SK-N-SH treated with all-trans-retinoic acid at 6 μM for 48 hours (cell line): ENCODE results near the gene B4GALNT4.
A peak's percentile ranks its signal among the peaks of the same experiment; 100 is the strongest.

Source experiments
- ATAC-seq: fragments of 200-7000 bp; cut with Tn5 transposase; 3 replicates; pipeline ENCODE4 v1.9.1; 2020; ENCODE audit warnings: mild to moderate bottlenecking, moderate library complexity
- ARNTL ChIP-seq: fragments of 450-650 bp; formaldehyde crosslinking; IDR thresholded peaks from 2 replicates; pipeline ENCODE4 v1.5.0; 2020; ENCODE audit warnings: low read depth, mild to moderate bottlenecking, moderate library complexity, borderline replicate concordance
- BACH2 ChIP-seq: fragments of 250-450 bp; sonication (Bioruptor Pico); IDR thresholded peaks from 2 replicates; pipeline ENCODE4 v1.9.0; 2021; ENCODE audit warnings: mild to moderate bottlenecking, borderline replicate concordance
- CSDC2 ChIP-seq: fragments of 250-450 bp; sonication (Bioruptor Pico); IDR thresholded peaks from 2 replicates; pipeline ENCODE4 v1.5.0; 2020; ENCODE audit warnings: mild to moderate bottlenecking, moderate library complexity
- GLIS3 ChIP-seq: fragments of 250-450 bp; sonication (Bioruptor Pico); IDR thresholded peaks from 2 replicates; pipeline ENCODE4 v1.5.0; 2020; ENCODE audit warnings: mild to moderate bottlenecking, moderate library complexity
- ISL1 ChIP-seq: fragments of 250-450 bp; sonication (Bioruptor Pico); IDR thresholded peaks from 2 replicates; pipeline ENCODE4 v2.1.2; 2022; ENCODE audit warnings: mild to moderate bottlenecking, moderate library complexity
- OSR1 ChIP-seq: fragments of 250-450 bp; sonication (Bioruptor Pico); IDR thresholded peaks from 2 replicates; pipeline ENCODE4 v1.8.0; 2022; ENCODE audit warnings: moderate library complexity, mild to moderate bottlenecking, inconsistent platforms
- PPARA ChIP-seq: fragments of 250-450 bp; sonication (Bioruptor Pico); IDR thresholded peaks from 2 replicates; pipeline ENCODE4 v1.5.0; 2020; ENCODE audit warnings: mild to moderate bottlenecking, borderline replicate concordance
- RARB ChIP-seq: fragments of 250-450 bp; sonication (Bioruptor Pico); IDR thresholded peaks from 2 replicates; pipeline ENCODE4 v1.8.0; 2021; ENCODE audit warnings: mild to moderate bottlenecking, moderate library complexity
- SNAI2 ChIP-seq: fragments of 250-450 bp; sonication (Bioruptor Pico); IDR thresholded peaks from 2 replicates; pipeline ENCODE4 v1.5.0; 2020; ENCODE audit warnings: mild to moderate bottlenecking, moderate library complexity
- TCF4 ChIP-seq: fragments of 250-450 bp; sonication (Bioruptor Pico); IDR thresholded peaks from 2 replicates; pipeline ENCODE4 v1.8.0; 2021; ENCODE audit warnings: mild to moderate bottlenecking, moderate library complexity, borderline replicate concordance
- TOX ChIP-seq: fragments of 250-450 bp; sonication (Bioruptor Pico); IDR thresholded peaks from 2 replicates; pipeline ENCODE4 v1.8.0; 2021; ENCODE audit warnings: mild to moderate bottlenecking, moderate library complexity, borderline replicate concordance
- ZC3H10 ChIP-seq: fragments of 250-450 bp; sonication (Bioruptor Pico); IDR thresholded peaks from 2 replicates; pipeline ENCODE4 v1.5.1; 2021; ENCODE audit warnings: mild to moderate bottlenecking, moderate library complexity
- ZFP3 ChIP-seq: fragments of 250-450 bp; sonication (Bioruptor Pico); IDR thresholded peaks from 2 replicates; pipeline ENCODE4 v1.5.0; 2020; ENCODE audit warnings: mild to moderate bottlenecking, moderate library complexity
- ZFP30 ChIP-seq: fragments of 450-650 bp; formaldehyde crosslinking; IDR thresholded peaks from 2 replicates; pipeline ENCODE4 v1.5.0; 2022; ENCODE audit warnings: mild to moderate bottlenecking, moderate library complexity
- ZNF565 ChIP-seq: fragments of 450-650 bp; formaldehyde crosslinking; conservative IDR thresholded peaks from 2 replicates; pipeline ENCODE4 v1.5.0; 2020; ENCODE audit warnings: low read depth, mild to moderate bottlenecking, moderate library complexity
- ZNF70 ChIP-seq: fragments of 450-650 bp; formaldehyde crosslinking; IDR thresholded peaks from 2 replicates; pipeline ENCODE4 v1.5.0; 2020; ENCODE audit warnings: mild to moderate bottlenecking, moderate library complexity
- ZNF8 ChIP-seq: fragments of 450-650 bp; formaldehyde crosslinking; IDR thresholded peaks from 2 replicates; pipeline ENCODE4 v1.5.0; 2020; ENCODE audit warnings: mild to moderate bottlenecking, moderate library complexity
- TF ChIP-seq, protein P1 (sequence below): fragments of 250-450 bp; sonication (Bioruptor Pico); IDR thresholded peaks from 2 replicates; pipeline ENCODE4 v1.8.0; 2020; ENCODE audit warnings: mild to moderate bottlenecking, moderate library complexity, borderline replicate concordance
- TF ChIP-seq, protein P2 (sequence below): fragments of 250-450 bp; sonication (Bioruptor Pico); IDR thresholded peaks from 2 replicates; pipeline ENCODE4 v1.8.0; 2021; ENCODE audit warnings: low read depth, mild to moderate bottlenecking, moderate library complexity, borderline replicate concordance
- TF ChIP-seq, protein P3 (sequence below): fragments of 250-450 bp; sonication (Bioruptor Pico); IDR thresholded peaks from 2 replicates; pipeline ENCODE4 v1.5.1; 2020; ENCODE audit warnings: low read depth, mild to moderate bottlenecking, moderate library complexity
- TF ChIP-seq, protein P4 (sequence below): fragments of 250-450 bp; sonication (Bioruptor Pico); IDR thresholded peaks from 2 replicates; pipeline ENCODE4 v1.5.1; 2021; ENCODE audit warnings: mild to moderate bottlenecking, moderate library complexity

The B4GALNT4 gene

DNA sequence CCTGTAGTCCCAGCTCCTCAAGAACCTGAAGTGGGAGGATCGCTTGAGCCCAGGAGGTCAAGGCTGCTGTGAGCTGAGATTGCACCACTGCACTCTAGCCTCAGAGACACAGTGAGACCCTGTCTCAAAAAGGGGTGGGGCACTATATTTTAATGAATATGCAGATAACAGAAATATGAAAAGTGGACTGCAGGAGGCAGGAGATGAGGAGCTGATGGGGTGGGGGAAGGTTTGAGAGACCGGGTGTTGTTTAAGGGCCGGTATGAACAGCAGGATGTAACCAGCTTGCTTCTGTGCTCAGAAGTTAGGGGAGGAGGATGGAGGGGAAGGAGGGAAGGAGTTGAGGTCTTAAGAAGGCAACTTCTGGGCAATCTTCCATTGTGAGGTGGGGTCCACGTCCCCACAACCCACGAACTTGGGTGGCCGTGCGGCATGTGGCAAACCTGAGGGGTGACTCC, 1.3 kb upstream of the B4GALNT4 start (continued):
- TF ChIP-seq ARNTL (CRISPR knock-in tag): no peak

DNA sequence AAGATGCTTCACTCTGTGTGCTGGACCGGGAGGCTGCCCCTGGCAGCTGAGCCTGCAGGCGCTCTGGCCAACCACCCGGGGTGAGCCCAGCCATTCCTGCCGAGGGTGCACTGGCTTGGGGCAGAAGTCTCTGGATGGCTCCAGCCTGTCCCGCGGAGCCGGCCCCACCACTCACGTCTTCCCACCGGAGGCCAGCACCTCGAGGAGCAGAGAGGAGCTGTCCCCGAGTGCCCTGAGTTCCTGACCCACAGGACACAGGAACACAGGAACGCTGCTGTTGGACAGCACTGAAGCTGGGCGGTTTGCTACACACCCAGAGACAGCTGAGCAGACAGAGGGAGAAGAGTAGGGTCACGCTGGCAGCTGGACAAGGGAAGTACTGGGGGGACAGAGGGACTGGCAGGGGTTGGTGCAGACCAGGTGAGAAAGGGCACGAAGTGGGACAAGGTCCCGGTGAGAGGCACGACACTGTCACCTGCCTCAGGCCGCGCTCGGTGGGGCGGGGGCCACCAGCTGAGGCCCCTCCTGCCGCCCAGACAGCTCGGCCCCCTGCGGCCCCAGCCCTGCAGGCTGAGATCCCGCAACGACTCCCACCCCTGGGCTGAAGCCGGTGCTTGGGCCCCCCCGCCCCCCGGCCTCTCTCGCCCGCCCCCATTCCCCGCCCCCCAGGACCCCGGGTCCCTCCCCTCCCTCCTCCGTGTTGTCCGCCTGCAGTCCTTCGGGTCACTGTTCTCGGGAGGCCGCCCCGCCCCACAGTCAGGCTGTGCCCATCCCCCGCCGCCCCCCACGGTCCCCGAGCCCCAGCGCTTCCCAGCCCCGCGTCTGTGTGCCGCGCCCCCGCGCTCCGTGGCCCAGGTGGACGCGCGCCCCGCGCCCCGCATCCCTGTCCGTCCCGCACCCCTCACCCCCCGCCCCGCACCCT, 624 bp upstream of the B4GALNT4 start:
- ATAC-seq: peak; percentile 74
- TF ChIP-seq RARB (CRISPR knock-in tag) (no peak), CSDC2 (CRISPR knock-in tag) (no peak), PPARA (no peak), ARNTL (CRISPR knock-in tag) (no peak)
- TF ChIP-seq, protein P1, sequence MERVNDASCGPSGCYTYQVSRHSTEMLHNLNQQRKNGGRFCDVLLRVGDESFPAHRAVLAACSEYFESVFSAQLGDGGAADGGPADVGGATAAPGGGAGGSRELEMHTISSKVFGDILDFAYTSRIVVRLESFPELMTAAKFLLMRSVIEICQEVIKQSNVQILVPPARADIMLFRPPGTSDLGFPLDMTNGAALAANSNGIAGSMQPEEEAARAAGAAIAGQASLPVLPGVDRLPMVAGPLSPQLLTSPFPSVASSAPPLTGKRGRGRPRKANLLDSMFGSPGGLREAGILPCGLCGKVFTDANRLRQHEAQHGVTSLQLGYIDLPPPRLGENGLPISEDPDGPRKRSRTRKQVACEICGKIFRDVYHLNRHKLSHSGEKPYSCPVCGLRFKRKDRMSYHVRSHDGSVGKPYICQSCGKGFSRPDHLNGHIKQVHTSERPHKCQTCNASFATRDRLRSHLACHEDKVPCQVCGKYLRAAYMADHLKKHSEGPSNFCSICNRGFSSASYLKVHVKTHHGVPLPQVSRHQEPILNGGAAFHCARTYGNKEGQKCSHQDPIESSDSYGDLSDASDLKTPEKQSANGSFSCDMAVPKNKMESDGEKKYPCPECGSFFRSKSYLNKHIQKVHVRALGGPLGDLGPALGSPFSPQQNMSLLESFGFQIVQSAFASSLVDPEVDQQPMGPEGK (CRISPR knock-in tag): no peak
- TF ChIP-seq, all 23 proteins: peak for 0

DNA sequence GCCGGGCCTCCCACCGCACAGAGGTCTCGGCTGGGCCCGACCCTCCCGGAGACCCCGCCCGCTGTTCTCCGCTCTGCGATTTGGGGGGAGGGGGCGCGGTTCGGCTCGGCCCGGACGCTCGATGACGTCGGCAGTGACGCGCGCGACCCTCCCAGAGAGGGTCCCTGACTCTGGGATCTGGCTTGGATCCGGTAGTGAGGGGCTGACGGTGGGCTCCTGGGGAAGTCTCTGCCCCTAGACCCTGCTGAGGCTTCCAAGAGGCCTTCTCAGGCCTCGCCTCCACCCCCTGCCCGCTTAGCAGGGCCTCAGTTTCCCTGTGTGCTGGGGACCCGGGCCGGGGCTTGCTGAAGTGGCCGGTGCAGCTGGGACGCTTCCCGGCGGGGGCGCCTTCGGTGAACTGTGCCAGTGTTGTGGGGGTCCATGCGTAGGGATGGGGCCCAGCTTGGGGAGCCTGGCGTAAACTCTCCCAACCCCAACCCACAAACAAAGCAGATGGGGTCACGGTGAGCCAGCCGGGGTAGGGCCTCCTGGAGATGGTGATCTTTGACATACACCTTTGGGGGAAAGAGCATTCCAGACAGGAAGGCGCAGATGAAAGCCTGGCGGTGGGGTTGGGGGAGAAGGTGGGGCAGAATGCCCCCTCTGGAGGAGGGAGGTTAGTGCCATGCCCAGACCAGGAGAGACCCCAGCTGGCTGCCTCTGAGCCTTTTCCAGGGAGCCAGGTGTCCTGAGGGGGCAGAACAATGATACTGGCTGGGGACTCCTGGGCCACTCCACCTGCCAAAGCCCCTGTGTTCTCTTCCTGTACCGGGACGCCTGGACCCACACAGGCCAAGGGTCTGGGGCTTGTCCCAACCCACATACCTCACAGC, 1.0 kb downstream of the B4GALNT4 start:
- no peak for ATAC-seq
- TF ChIP-seq ZNF565 (CRISPR knock-in tag): no peak
- no peak for TF ChIP-seq TOX
- TF ChIP-seq ZC3H10 (CRISPR knock-in tag): no peak
- TF ChIP-seq ZFP30 (CRISPR knock-in tag): no peak
- TF ChIP-seq BACH2 (CRISPR knock-in tag): no peak
- TF ChIP-seq ZNF8 (CRISPR knock-in tag): no peak
- TF ChIP-seq, protein P1 (CRISPR knock-in tag): no peak
- TF ChIP-seq GLIS3: no peak
- TF ChIP-seq, protein P2, sequence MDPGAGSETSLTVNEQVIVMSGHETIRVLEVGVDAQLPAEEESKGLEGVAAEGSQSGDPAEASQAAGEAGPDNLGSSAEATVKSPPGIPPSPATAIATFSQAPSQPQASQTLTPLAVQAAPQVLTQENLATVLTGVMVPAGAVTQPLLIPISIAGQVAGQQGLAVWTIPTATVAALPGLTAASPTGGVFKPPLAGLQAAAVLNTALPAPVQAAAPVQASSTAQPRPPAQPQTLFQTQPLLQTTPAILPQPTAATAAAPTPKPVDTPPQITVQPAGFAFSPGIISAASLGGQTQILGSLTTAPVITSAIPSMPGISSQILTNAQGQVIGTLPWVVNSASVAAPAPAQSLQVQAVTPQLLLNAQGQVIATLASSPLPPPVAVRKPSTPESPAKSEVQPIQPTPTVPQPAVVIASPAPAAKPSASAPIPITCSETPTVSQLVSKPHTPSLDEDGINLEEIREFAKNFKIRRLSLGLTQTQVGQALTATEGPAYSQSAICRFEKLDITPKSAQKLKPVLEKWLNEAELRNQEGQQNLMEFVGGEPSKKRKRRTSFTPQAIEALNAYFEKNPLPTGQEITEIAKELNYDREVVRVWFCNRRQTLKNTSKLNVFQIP: no peak
- no peak for TF ChIP-seq ZNF70 (CRISPR knock-in tag)
- TF ChIP-seq SNAI2: no peak
- no peak for TF ChIP-seq TCF4 (CRISPR knock-in tag)
- no peak for TF ChIP-seq OSR1 (CRISPR knock-in tag)
- TF ChIP-seq CSDC2 (CRISPR knock-in tag): no peak
- TF ChIP-seq ZFP3: no peak
- no peak for TF ChIP-seq PPARA
- TF ChIP-seq ISL1: no peak
- TF ChIP-seq, protein P3, sequence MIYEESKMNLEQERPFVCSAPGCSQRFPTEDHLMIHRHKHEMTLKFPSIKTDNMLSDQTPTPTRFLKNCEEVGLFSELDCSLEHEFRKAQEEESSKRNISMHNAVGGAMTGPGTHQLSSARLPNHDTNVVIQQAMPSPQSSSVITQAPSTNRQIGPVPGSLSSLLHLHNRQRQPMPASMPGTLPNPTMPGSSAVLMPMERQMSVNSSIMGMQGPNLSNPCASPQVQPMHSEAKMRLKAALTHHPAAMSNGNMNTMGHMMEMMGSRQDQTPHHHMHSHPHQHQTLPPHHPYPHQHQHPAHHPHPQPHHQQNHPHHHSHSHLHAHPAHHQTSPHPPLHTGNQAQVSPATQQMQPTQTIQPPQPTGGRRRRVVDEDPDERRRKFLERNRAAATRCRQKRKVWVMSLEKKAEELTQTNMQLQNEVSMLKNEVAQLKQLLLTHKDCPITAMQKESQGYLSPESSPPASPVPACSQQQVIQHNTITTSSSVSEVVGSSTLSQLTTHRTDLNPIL: no peak
- no peak for TF ChIP-seq RARB (CRISPR knock-in tag)

DNA sequence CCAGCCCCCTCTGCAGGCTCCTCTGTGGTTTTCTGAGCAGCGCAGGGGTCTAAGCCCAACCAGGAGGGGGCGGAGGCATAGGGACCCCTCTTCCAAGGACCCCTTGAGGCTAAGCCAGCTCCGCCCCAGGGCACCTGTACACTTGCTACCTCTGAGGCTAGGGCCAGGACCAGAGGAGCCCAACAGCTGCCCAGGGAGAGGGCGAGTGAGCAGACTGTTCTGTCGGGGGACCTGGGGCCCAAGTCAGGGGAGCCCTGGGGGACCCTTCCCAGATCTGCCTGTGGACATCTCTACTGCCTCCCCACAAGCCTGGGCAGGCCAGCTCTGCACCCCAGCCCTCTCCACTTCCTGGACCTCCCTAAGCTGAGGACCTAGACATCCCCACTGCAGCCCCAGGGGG, 1.8 kb downstream of the B4GALNT4 start:
- no peak for ATAC-seq
- TF ChIP-seq ISL1 (no peak), ZNF70 (CRISPR knock-in tag) (no peak), OSR1 (CRISPR knock-in tag) (no peak), ZNF565 (CRISPR knock-in tag) (no peak), TOX (no peak), TCF4 (CRISPR knock-in tag) (no peak), BACH2 (CRISPR knock-in tag) (no peak)
- TF ChIP-seq, protein P3: no peak
- TF ChIP-seq, protein P4, sequence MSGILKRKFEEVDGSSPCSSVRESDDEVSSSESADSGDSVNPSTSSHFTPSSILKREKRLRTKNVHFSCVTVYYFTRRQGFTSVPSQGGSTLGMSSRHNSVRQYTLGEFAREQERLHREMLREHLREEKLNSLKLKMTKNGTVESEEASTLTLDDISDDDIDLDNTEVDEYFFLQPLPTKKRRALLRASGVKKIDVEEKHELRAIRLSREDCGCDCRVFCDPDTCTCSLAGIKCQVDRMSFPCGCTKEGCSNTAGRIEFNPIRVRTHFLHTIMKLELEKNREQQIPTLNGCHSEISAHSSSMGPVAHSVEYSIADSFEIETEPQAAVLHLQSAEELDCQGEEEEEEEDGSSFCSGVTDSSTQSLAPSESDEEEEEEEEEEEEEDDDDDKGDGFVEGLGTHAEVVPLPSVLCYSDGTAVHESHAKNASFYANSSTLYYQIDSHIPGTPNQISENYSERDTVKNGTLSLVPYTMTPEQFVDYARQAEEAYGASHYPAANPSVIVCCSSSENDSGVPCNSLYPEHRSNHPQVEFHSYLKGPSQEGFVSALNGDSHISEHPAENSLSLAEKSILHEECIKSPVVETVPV (CRISPR knock-in tag): no peak
